HS-27A (cell line): ENCODE results near the gene TRIM5.

Source experiments
- DNase-seq: peaks from one replicate; pipeline ENCODE4 v3.0.0-alpha.2; 2012; ENCODE audit warnings: low read depth, missing footprints

Gene TRIM5

GRCh38 chr11:5624489-5625279 is 60.2 kb downstream of the TRIM5 start, which contains the start of gene TRIM34:
TSS of gene TRIM34 (plus strand) at chr11:5625001. CDS start at chr11:5632332, 7,331 bp downstream.
- DNase-seq = peak; percentile 14

GRCh38 chr11:5622802-5623201 is 62.1 kb downstream of the TRIM5 start:
- DNase-seq = no peak

- no peak for DNase-seq
Observed at GRCh38 chr11:5621580-5621979, 63.3 kb downstream of the TRIM5 start.

GRCh38 chr11:5620651-5621521 is 64.0 kb downstream of the TRIM5 start:
- peak; percentile 72 for DNase-seq

GRCh38 chr11:5618807-5619206 is 66.1 kb downstream of the TRIM5 start:
- peak; percentile 79 for DNase-seq
